Endothelial cell of umbilical vein (primary cell): ENCODE measurements around the gene DEFB131A. TPM values are rescaled to one million over a fixed set of nuclear protein-coding genes. Genes with fewer than 3 reads are reported as not detected.
"Not testable (repeated sequence)": the region's sequence is repeated elsewhere in the genome, so short reads cannot be mapped to it uniquely, and the experiment has no call there.

Experiments
- BruUV-seq: library from RNA; stranded (reverse); fragments of 400-500 nt; replicated peaks from 2 replicates; lab custom pipeline; 2021; lab: Mats Ljungman, UMichigan
- CTCF ChIA-PET: fragments of 300-600, 350-600 bp; sonication (Branson Sonifier 250); formaldehyde crosslinking; loops from one replicate; lab custom pipeline; 2021; ENCODE audit warnings: antibody characterized with exemption, inconsistent platforms; lab: Charles Lee
- POLR2A ChIA-PET: fragments of 300-600, 350-600 bp; sonication (Branson Sonifier 250); formaldehyde crosslinking; loops from one replicate; lab custom pipeline; 2021; ENCODE audit warnings: antibody characterized with exemption, inconsistent platforms; lab: Charles Lee
- DNase-seq: peaks from one replicate; pipeline ENCODE4 v3.0.0-alpha.2; 2011; ENCODE audit warnings: low read depth, low spot score
- FAIRE-seq: peaks from 2 replicates; lab custom pipeline; 2011; peaks lifted over from hg19 to GRCh38; lab: Jason Lieb, UNC
- H2AFZ ChIP-seq: 2 replicates; pipeline ENCODE4 v1.6.0; 2012; ENCODE audit warnings: low read depth, low read length, control low read depth, inconsistent platforms
- H3K27ac ChIP-seq: 2 replicates; pipeline ENCODE4 v1.5.1; 2011; ENCODE audit warnings: low read depth, mild to moderate bottlenecking, control low read depth, low read length, moderate library complexity; ENCODE audit not compliant: insufficient read depth
- H3K27me3 ChIP-seq, 2 experiments: 2 replicates each; pipeline versions ENCODE4 v1.6.0 to v1.6.1; 2011; ENCODE audit warnings: low read length in 2 of 2, mixed read lengths in 1 of 2; ENCODE audit not compliant: control insufficient read depth in 2 of 2, insufficient read depth in 2 of 2
- H3K36me3 ChIP-seq, 2 experiments: 2 replicates in 1 of 2; 3 replicates in 1 of 2; pipeline ENCODE4 v1.5.1; 2011; ENCODE audit warnings: low read length in 2 of 2, mild to moderate bottlenecking in 1 of 2, moderate library complexity in 1 of 2; ENCODE audit not compliant: control insufficient read depth in 2 of 2, insufficient read depth in 2 of 2; ENCODE audit errors: extremely low read depth in 1 of 2
- H3K4me1 ChIP-seq: 3 replicates; pipeline ENCODE4 v1.5.1; 2011; ENCODE audit warnings: mild to moderate bottlenecking, low read length; ENCODE audit not compliant: control insufficient read depth, insufficient read depth; ENCODE audit errors: extremely low read depth
- H3K4me2 ChIP-seq: 2 replicates; pipeline ENCODE4 v1.6.1; 2011; ENCODE audit warnings: low read length, control low read depth, mixed read lengths; ENCODE audit not compliant: insufficient read depth
- H3K4me3 ChIP-seq, 3 experiments: fragments of 200-600 bp in 1 of 3; sonication (generic), shearing (Covaris generic) in 1 of 3; replicated peaks in 1 of 3; 2 replicates each; pipeline ENCODE4 v1.5.1; 2011 to 2016; ENCODE audit warnings: control low read depth in 3 of 3, low read length in 3 of 3, mild to moderate bottlenecking in 2 of 3, inconsistent platforms in 1 of 3, low read depth in 1 of 3, moderate library complexity in 1 of 3; ENCODE audit not compliant: insufficient read depth in 1 of 3
- H3K79me2 ChIP-seq: 2 replicates; pipeline ENCODE4 v1.6.0; 2012; ENCODE audit warnings: low read length, inconsistent platforms; ENCODE audit not compliant: control insufficient read depth, insufficient read depth
- H3K9ac ChIP-seq: replicated peaks from 2 replicates; pipeline ENCODE3; 2011; ENCODE audit warnings: low read length, control low read depth; ENCODE audit not compliant: insufficient read depth; ENCODE audit errors: extremely low read depth
- H3K9me1 ChIP-seq: replicated peaks from 3 replicates; pipeline ENCODE4 v1.6.0; 2011; ENCODE audit warnings: mild to moderate bottlenecking, low read length; ENCODE audit not compliant: control insufficient read depth, insufficient read depth; ENCODE audit errors: extremely low read depth
- H3K9me3 ChIP-seq: replicated peaks from 2 replicates; pipeline ENCODE4 v1.5.1; 2012; ENCODE audit warnings: low read length, inconsistent platforms; ENCODE audit not compliant: control insufficient read depth, insufficient read depth
- H4K20me1 ChIP-seq: replicated peaks from 2 replicates; pipeline ENCODE3; 2011; ENCODE audit warnings: mild to moderate bottlenecking, low read length; ENCODE audit not compliant: control insufficient read depth, insufficient read depth; ENCODE audit errors: extremely low read depth
- dilution Hi-C: fragments of 300-500 bp; cut with MboI; formaldehyde crosslinking; loops from one replicate; pipeline ENCODE4 v1.15.0; 2019; ENCODE audit warnings: low sequenced_read_pairs; ENCODE audit not compliant: extremely low pct_ligation_motif_present
- intact Hi-C: fragments of 100-400 bp; cut with micrococcal nuclease; formaldehyde crosslinking; loops from one replicate; pipeline ENCODE4 v1.10.0; 2022
- polyA plus RNA-seq, 4 experiments: library from polyadenylated mRNA; depleted of rRNA in 3 of 4; stranded (reverse) in 3 of 4; unstranded in 1 of 4; fragments of >200 nt; gene quantifications; 2 replicates each; pipeline versions ENCODE4 v1.2.1 to v1.2.3, GENCODE V29; 2011 to 2012; ENCODE audit warnings: missing spikeins in 1 of 4
- small RNA-seq: library from RNA; depleted of rRNA; stranded (forward); fragments of <200 nt; gene quantifications from one replicate; pipeline ENCODE3, GENCODE V24; 2012; ENCODE audit warnings: low replicate concordance, low read depth; ENCODE audit not compliant: insufficient read depth, insufficient read length
- total RNA-seq: library from RNA; stranded (reverse); gene quantifications from 2 replicates; pipeline ENCODE4 v1.2.3, GENCODE V29; 2021

The DEFB131A gene
- total and polyA plus RNA-seq, 2 donors (not counting 3 experiments of a cell fraction or from before 2014, with no cell fraction given), result not detected

GRCh38 chr4:9498468-9499040 lies 54.3 kb downstream of the DEFB131A start:
- dilution Hi-C loops, H3K4me3 ChIP-seq, H3K27me3 ChIP-seq, H3K4me2 ChIP-seq, DNase-seq, H3K4me1 ChIP-seq, FAIRE-seq, BruUV-seq, H3K79me2 ChIP-seq, POLR2A ChIA-PET, H2AFZ ChIP-seq, H3K9me3 ChIP-seq, H3K9me1 ChIP-seq, H3K9ac ChIP-seq, intact Hi-C loops, H3K36me3 ChIP-seq, CTCF ChIA-PET, H3K27ac ChIP-seq, H4K20me1 ChIP-seq: not testable (repeated sequence)

GRCh38 chr4:9499974-9500487 lies 55.8 kb downstream of the DEFB131A start:
- dilution Hi-C loops, DNase-seq, H3K9me1 ChIP-seq, H3K9me3 ChIP-seq, H3K9ac ChIP-seq, H3K27me3 ChIP-seq, POLR2A ChIA-PET, BruUV-seq, H3K79me2 ChIP-seq, H3K4me1 ChIP-seq, H3K36me3 ChIP-seq, H3K4me3 ChIP-seq, H3K27ac ChIP-seq, H2AFZ ChIP-seq, FAIRE-seq, H4K20me1 ChIP-seq, intact Hi-C loops, H3K4me2 ChIP-seq, CTCF ChIA-PET: not testable (repeated sequence)

Small RNA genes within 50 kb of the gene (small RNA-seq; reads per million reads assigned to genes)
- gene RNA5SP153, result not detected

Other genes starting within 250 kb of the DEFB131A start
- gene USP17L10, start 233.8 kb upstream of the DEFB131A start, total RNA-seq, result not detected in 2 replicates
- not detected in 2 replicates for gene USP17L10, start 233.8 kb upstream of the DEFB131A start, polyA plus RNA-seq
- gene USP17L11, start 229.0 kb upstream of the DEFB131A start, total RNA-seq, result not detected in 2 replicates
- not detected in 2 replicates for gene USP17L11, start 229.0 kb upstream of the DEFB131A start, polyA plus RNA-seq
- not detected in 2 replicates for gene USP17L12, start 224.3 kb upstream of the DEFB131A start, total RNA-seq
- gene USP17L12, start 224.3 kb upstream of the DEFB131A start, polyA plus RNA-seq, result not detected in 2 replicates
- not detected in 2 replicates for gene USP17L13, start 219.5 kb upstream of the DEFB131A start, total RNA-seq
- gene USP17L13, start 219.5 kb upstream of the DEFB131A start, polyA plus RNA-seq, result not detected in 2 replicates
- gene USP17L15, start 210.0 kb upstream of the DEFB131A start, total RNA-seq, result not detected in 2 replicates
- gene USP17L15, start 210.0 kb upstream of the DEFB131A start, polyA plus RNA-seq, result not detected in 2 replicates
- not detected in 2 replicates for gene USP17L17, start 200.5 kb upstream of the DEFB131A start, total RNA-seq
- gene USP17L17, start 200.5 kb upstream of the DEFB131A start, polyA plus RNA-seq, result not detected in 2 replicates
- not detected in 2 replicates for gene USP17L18, start 195.8 kb upstream of the DEFB131A start, total RNA-seq
- not detected in 2 replicates for gene USP17L18, start 195.8 kb upstream of the DEFB131A start, polyA plus RNA-seq
- not detected in 2 replicates for gene USP17L19, start 191.0 kb upstream of the DEFB131A start, total RNA-seq
- gene USP17L19, start 191.0 kb upstream of the DEFB131A start, polyA plus RNA-seq, result not detected in 2 replicates
- gene USP17L20, start 186.3 kb upstream of the DEFB131A start, total RNA-seq, result not detected in 2 replicates
- not detected in 2 replicates for gene USP17L20, start 186.3 kb upstream of the DEFB131A start, polyA plus RNA-seq
- not detected in 2 replicates for gene USP17L21, start 181.5 kb upstream of the DEFB131A start, total RNA-seq
- not detected in 2 replicates for gene USP17L21, start 181.5 kb upstream of the DEFB131A start, polyA plus RNA-seq
- gene USP17L22, start 176.8 kb upstream of the DEFB131A start, total RNA-seq, result not detected in 2 replicates
- not detected in 2 replicates for gene USP17L22, start 176.8 kb upstream of the DEFB131A start, polyA plus RNA-seq
- not detected in 2 replicates for gene USP17L24, start 119.2 kb upstream of the DEFB131A start, total RNA-seq
- gene USP17L24, start 119.2 kb upstream of the DEFB131A start, polyA plus RNA-seq, result not detected in 2 replicates
- not detected in 2 replicates for gene USP17L25, start 114.5 kb upstream of the DEFB131A start, total RNA-seq
- not detected in 2 replicates for gene USP17L25, start 114.5 kb upstream of the DEFB131A start, polyA plus RNA-seq
- gene USP17L26, start 109.8 kb upstream of the DEFB131A start, total RNA-seq, result not detected in 2 replicates
- not detected in 2 replicates for gene USP17L26, start 109.8 kb upstream of the DEFB131A start, polyA plus RNA-seq
- gene USP17L5, start 105.0 kb upstream of the DEFB131A start, total RNA-seq, result not detected in 2 replicates
- gene USP17L5, start 105.0 kb upstream of the DEFB131A start, polyA plus RNA-seq, result not detected in 2 replicates
- not detected in 2 replicates for gene USP17L27, start 100.3 kb upstream of the DEFB131A start, total RNA-seq
- not detected in 2 replicates for gene USP17L27, start 100.3 kb upstream of the DEFB131A start, polyA plus RNA-seq
- not detected in 2 replicates for gene USP17L28, start 95.5 kb upstream of the DEFB131A start, total RNA-seq
- not detected in 2 replicates for gene USP17L28, start 95.5 kb upstream of the DEFB131A start, polyA plus RNA-seq
- gene USP17L29, start 90.8 kb upstream of the DEFB131A start, total RNA-seq, result not detected in 2 replicates
- gene USP17L29, start 90.8 kb upstream of the DEFB131A start, polyA plus RNA-seq, result not detected in 2 replicates
- not detected in 2 replicates for gene USP17L30, start 81.3 kb upstream of the DEFB131A start, total RNA-seq
- gene USP17L30, start 81.3 kb upstream of the DEFB131A start, polyA plus RNA-seq, result not detected in 2 replicates